Mammary epithelial cell (primary cell): ENCODE results near the gene BICDL2.

Source experiments
- CTCF ChIP-seq, 2 donors: IDR thresholded peaks in 1 of 2; conservative IDR thresholded peaks in 1 of 2; 2 replicates each; pipeline ENCODE4 v1.5.1; 2011 to 2012; ENCODE audit warnings: inconsistent platforms in 2 of 2, low read length in 2 of 2, mild to moderate bottlenecking in 2 of 2, control low read depth in 1 of 2, low read depth in 1 of 2; ENCODE audit not compliant: insufficient read depth in 1 of 2; ENCODE audit errors: extremely low read depth in 1 of 2
- EZH2 ChIP-seq: IDR thresholded peaks from 2 replicates; pipeline ENCODE4 v1.6.1; 2012; ENCODE audit warnings: low read length, inconsistent platforms, borderline replicate concordance

DNA sequence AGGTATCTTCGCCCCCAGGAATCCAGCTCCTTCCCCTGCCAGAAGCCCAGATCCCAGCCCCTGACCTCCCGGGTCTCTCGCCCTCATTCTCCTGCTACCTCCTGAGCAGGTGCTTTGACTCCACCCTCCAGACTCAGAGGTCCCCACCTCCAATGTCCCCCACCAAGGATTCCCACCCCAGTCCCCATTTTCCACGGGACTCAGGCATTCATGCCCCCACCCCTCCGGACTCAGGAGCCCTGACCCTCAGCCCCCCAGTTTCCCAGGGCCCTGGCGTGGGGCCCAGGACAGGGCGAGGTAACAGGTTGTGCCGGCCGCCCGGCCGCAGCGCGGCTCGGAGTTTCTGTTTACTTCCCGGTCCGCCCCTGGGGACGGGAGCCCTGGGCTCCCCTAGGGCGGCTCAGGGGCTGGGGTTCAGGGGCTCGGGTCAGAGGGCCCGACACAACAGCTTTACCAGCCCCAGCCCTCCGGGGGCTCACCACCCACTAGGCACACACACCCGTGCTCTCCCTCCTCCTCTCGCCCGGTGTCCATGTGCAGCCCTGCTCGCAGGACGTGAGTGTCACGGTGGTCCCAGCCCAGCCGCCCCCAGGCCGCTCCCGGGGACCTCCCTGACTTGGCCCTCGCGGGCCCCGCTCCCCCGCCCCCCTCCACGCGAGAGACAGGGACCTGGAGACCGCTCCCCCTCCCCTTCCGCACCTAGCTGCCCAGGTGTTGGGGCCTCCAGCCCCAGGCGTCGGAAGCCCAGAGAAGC, 595 bp downstream of the BICDL2 start:
- no peak for TF ChIP-seq CTCF (conservative IDR thresholded peaks at IDR 0.05 in 1 of 2, IDR thresholded peaks at IDR 0.05 in 1 of 2; ENCODE audit: extremely low read depth in 1 of 2, insufficient read depth in 1 of 2, low read depth in 1 of 2, low read length in 2 of 2)
- TF ChIP-seq EZH2, result no peak
